Measurements from ENCODE around the gene PNMA6E.
A peak's percentile ranks its signal among the peaks of the same experiment; 100 is the strongest.

PNMA6E gene

DNA sequence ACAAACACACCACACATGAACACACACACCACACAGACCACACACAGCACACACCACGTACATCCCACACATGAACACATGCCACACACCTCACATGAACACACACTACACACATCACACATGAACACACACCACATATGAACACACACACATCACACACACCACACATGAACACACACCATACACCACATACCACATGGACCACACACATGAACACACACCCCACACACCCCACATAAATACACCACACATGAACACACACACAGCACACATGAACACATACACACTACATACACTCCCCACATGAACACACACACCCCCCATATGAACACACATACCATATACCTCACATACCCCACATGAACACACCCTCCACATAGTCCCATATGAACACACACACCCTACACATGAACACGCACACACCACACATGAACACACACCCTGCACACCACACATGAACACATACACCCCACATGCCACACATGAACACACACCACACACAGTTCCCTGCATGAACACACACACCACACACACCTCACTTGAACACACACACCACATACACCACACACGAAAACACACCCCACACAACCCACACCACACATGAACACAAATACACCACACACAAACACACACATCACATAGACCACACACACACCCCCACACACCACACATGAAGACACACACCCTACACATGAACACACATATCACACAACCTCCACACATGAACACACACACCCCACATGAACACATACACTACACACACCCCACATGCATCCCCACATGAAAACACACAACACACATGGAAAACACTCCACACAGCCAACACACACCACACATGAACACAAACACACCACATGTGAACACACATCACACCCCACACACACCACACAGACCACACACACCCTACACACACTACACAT lies 18.3 kb downstream of the PNMA6E start:
- DNase-seq: no peak

DNA sequence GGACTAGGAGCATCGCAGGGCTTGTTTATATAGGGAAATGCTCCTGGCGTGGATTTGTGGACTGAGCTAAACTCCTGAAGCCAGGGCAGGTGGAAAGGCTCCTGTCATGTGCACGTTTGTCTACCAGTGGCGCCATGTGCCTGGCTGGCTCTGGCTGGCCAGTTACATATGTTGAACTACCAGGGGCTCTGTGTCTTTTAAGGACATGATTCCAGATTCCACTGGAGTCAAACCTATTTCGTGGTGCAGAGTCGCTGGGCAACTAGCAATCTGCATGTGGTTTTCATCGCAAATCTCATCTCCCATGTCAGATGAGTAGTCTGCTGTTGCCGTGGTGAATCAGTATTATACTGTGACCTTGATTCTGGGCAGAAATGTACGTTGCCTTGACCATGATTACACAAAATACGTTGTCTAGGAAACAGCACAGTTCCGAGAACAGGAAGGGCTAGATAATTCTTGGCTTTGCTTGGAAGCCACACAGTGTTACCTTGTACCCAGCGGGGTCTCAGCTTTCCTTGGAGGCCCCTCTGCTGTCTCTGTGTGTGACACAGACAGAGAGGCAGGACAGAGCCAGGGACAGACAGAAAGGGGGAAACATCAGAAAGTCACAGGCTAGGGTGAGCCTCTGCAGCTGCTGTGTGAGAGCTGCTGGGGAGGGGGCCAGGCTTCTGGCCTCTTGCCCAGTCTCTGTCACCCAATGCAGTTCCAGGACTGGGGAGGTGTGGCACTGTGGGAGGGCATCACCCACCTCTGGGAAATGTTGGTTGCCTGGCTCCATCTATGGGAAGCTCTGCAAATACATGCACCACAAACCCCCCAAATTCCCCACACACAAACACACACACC lies 19.2 kb downstream of the PNMA6E start:
- DNase-seq: peak; percentile 33

DNA sequence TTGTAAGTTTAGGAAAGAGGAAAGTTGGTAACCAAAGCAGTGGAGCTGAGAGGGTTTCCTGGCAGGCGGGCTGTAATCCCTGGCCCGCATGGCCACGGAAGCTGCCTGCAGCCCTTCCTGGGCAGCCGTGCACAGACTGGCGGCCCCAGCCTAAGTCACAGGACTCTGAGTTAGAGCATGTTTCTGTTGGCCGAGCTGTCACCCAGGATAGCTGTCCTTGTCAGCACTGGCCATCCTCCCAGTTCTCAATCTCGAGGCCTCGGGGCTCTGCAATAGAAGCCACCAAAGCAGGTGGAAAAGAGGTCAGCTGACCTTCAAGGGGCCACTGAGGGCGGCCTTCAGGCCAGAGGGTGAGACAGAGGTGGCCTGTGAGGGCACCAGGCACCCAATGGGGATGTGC lies 20.5 kb downstream of the PNMA6E start:
- no peak for DNase-seq

DNA sequence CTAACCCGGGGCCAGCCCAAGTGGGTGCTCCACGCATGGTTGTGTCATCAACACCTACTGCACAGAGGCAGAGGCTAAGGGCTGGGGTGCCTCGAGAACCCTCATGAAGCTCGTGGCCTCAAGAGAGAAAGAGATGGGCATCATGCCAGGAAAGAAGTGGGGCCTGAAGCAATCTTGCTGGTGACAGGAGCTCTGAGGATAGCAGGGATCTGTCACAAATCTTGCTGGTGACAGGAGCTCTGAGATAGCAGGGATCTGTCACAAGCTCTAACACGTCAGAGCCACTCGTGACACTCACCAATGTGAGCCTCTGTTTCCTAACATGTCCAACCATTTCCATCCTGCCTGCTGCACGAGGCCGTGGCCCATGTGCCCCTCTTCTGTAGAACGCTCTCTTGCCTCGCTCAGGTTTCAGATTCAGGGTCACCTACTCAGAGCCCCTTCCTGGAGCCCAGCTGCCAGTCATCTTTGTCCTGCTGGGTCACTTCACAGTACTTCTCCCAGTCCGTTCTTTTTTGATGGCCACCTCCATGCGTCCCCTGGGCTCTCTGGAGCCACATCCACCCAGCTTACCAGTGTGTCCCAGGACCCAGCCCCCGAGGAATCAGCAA lies 21.1 kb downstream of the PNMA6E start:
- no peak for DNase-seq

DNA sequence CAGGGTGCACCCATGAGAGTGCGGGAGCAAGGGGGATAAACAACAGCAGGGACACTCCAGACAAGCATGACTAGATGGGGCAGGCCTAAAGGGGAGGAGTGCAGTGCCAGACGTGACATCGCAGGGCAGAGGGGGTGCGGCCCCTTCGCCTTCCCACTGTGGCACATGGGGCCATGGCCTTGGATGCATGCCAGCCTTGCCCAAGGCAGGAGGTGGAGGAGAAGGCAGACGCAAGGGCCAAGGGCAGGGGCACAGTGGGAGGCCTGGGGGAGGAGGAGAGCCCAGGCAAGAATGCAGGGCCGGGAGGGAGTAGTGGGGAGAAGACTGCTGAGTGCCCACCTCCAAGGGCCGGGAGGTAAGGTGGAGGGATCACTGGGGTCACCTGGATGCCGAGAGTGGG lies 21.6 kb downstream of the PNMA6E start:
- DNase-seq: no peak

DNA sequence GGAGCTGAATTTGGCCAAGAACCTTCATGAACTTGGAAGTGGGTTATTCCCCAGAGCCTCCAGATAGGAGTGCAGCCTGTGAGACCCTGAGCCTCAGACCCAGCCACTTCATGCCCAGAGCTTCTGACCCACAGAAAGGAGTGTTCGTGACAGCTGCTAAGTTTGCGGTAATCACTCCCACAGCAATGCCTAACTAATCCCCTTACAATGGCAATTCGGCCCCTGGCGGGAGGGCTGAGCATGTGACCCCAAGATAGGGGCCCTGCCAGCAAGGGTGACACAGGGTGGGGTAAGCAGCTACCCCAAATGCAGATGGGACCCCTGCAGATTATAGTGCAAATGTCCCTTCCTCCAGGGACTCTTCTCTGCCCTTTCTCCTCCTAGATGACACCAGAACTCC lies 22.5 kb downstream of the PNMA6E start:
- no peak for DNase-seq

DNA sequence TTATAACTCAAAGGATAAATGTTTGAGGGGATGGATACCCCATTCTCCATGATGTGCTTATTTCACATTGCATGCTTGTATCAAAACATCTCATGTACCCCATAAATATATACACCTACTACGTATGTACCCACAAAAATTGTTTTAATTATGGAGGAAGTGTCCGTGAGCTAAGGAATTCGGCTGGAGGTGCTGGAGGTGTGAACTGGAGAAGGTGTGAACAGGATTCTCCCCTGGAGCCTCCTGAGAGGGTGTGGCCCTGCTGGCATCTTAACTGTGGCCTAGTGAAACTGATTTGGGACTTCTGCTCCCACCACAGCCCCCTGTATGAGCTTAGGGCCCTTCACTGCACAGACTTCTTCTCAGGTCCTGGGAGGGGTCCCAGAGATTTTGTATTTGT lies 23.4 kb downstream of the PNMA6E start:
- DNase-seq: no peak

DNA sequence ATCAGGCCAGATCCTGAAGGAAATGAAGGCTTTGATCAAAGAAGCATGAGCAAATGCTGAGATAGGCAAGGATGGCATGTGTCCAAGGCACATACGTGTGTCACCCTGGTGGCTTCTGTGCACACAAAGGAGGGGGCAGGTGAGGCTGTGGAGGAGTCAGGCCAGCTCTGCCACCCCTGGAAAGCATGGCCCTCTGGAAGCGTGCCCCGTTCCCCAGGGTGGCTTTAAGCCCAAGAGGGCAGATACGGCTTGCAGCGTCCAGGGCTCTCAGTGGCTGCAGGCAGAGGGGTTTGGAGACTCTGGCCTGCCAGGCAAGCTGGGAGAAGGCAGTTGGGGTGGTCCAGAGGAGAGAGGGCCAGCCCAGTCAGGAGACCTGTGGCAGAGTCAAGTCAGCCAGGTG lies 25.6 kb downstream of the PNMA6E start:
- DNase-seq: no peak

DNA sequence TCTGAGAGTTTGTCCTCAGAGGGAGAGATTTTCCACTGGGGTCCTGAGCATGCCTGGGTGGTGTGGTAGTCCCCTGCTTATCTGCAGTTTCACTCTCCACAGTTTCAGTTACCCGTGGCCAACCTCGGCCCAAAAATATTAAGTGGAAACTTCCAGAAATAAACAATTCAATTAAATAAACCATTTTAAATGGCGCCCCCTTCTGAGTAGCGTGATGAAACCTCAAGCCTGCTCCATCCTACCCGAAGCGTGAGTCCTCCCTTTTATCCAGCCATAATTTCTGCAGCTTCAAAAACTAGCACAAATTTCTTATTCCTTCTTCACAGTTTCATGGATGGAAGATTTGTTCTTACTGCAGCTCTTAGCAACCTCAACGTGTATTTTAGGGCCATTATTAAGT lies 26.7 kb downstream of the PNMA6E start:
- no peak for DNase-seq

DNA sequence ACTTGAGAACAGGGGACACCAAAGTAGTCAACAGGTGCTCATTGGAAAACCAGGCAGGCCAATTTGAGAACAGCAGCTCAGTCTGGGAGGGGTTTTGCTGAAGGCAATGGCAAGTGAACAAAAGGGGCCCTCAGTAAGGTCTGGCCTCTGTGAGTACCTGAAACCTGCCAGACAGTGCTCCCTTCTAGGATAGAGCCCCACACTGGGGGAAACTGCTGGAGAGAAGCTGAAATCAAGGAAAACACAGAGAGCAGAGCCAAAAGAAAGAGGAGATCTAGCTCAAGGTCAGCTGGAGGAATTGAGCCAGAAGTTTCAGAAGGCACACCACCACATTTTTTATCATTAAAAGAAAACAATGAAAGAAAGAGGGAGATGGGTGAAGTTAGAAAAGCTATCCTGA lies 28.2 kb downstream of the PNMA6E start:
- no peak for DNase-seq

DNA sequence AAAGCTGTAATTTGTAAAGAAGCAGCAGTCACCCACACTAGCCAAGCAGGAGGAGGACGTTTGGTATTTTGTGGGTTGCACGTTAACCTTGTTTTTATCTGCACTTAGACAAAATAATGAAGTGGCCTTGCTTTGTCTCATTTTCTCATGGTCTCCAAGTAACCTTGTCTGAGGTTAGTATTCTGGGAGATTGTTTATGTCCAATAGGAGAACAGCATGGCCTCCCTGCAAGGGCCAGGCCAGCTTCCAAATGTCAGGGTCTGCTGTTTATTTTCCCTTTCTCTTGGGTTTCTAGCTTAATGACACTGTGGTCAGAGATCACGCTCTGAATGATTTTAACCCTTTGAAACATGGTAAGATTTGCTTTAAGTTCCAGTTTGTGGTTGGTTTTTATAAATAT lies 29.9 kb downstream of the PNMA6E start:
- no peak for DNase-seq

DNA sequence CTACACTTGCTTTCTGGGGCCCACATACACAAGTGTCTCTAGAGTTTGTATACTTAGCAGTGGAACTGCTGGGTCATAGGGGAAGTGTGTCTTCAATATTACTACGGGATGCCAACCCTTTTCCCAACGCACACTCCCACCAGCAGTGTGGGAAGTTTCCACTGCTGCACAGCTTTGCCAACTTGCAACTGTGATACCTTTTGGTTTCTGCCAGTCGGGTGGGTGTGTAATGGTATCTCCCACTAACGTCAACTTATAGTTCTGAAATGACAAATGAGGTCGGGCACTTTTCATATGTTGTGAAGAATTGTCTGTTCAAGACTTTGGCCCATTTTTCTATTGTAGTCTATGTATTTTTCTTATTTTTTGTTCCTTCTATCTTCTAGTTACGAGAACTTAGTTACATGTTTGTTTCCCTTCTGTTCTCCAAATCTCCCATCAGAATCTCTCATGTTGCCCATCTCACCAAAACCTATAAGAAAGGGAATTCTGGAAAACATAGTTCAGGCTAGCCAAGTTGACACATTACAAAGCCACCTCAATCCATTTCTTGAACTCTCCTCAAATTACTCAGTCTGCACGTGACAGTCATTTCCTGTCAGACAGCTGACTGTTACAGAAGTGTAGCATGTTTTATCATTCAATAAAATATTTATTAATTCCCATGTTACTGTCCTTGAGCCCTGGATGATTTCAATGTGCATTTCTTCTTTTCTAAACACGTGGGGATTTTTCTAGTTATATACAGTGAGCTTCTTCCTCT lies 30.7 kb downstream of the PNMA6E start:
- peak; percentile 28 for DNase-seq

DNA sequence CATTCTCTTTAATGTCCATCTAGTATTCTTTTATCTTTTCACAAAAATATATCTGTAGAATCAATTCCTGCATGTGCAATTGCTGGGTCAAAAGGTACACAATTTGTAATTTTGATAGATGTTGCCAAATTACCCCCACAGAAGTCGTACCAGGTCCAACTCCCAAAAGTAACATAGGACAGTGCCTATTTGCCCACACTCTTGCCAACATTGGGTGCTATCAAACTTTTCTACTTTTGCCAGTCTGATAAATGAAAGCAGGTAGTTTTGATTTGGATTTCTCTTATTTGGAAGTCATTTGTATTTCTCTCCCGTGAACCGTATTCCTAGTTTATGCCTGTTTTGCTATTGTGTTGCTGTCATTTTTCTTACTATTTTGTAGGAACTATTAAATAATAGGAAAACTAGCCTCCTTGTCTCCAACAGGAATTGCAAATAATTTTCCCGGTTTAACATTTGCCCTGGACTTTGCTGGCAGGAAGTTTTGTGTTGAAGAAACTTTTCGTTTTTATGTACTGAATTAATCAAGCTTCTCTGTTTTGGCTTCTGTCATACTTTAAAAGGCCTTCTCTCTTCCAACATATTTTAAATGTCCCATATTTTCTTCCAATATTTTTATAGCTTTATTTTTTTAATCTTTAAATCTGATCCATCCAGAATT lies 34.1 kb downstream of the PNMA6E start:
- no peak for DNase-seq

DNA sequence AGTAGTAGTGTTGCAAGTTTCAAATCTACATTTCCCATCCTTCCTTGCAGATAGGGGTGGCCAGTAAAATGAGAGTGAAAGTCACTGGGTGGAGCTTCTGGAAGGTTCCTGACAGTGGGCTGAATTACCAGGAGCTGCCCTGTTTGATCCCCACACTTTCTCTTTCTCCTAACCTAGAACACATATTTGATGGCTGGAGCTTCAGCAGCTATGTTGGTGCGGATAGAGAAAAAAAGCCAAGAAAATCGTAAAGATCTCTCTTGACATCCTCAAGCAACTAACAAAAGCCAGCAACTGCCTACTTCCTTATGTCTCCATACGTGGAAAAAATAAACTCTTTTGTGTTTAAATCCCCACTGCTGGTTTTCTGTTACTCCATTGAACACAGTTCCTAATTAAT lies 35.0 kb downstream of the PNMA6E start:
- no peak for DNase-seq

DNA sequence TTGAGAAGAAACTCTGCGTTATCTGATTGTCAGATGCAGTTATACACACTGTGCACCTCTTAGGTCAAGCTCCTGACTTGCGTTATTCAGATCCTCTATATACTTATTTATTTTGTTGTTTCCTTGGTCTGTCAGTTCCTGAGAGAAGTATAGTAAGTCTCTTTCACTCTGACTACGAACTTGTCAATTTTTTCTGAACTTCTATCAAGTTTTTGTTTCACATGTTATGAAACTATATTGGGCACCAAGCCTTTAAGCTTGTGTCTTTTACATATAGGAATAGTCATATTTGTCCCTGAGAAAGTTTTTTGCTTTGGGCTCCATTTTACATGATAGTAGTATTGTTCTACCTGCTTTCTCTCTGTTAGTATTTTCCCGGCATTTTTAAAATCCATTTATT lies 35.5 kb downstream of the PNMA6E start:
- peak; percentile 16 for DNase-seq

DNA sequence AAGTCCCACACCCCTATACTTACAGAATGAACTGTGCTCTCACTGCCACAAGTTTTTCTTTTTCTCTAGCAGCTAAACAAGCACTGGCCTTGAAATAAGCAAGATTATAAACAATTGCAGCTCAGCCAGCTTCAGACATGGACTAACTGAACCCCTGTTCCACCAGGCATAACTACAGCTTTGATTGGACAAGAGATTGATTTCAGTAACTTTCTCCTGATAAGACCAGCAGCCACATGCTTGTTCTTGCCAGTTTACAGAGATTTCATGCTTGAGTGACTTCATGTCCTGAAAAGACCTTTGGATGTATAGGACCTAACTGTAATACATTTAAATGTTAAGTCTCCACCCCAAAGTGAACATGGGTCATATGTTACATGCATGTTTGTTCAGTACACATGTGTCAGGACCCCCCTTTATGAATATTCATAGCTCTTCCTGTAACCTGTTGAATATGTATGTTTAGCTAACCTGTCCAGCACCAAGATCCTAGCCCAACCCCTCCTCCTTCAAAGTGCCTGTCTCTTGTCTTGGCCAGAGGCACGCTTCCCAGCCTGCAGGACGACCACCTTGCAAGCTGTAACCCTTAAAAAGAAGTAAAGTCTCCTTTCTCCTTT lies 39.3 kb downstream of the PNMA6E start:
- DNase-seq: no peak

DNA sequence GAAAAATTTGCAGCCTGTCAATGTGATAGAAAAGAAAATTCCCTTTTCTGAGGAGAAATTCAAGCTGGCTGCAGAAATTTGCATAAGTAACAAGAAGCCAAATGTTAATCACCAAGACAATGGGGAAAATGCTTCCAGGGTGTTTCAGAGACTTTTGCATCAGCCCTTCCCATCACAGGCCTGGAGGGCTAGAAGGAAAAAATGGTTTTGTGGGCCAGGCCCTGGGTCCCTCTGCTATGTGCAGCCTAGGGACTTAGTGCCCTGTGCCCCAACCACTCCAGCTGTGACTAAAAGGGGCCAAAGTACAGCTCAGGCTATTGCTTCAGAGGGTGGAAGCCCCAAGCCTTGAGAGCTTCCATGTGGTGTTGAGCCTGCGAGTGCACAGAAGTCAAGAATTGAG lies 43.3 kb downstream of the PNMA6E start:
- no peak for DNase-seq

DNA sequence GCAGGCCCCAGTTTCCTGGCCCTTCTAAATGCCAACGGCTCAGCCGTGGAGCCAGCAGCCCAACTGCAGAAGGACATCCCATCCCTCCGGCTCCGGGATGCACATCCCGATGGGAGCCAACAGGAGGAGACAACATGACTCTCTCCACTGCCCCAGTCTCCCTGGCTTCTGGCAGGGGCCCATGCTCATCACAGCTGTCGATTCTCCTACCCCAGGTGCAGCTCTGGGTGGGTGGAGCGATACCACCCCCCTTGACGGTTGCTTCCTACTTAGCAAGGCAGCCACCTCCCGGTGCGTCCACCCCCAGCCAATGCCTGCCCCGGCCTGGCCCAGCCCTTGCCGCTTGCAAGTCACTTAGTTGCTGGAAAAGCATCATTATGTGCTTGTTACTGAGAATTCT lies 47.7 kb downstream of the PNMA6E start:
- no peak for DNase-seq

DNA sequence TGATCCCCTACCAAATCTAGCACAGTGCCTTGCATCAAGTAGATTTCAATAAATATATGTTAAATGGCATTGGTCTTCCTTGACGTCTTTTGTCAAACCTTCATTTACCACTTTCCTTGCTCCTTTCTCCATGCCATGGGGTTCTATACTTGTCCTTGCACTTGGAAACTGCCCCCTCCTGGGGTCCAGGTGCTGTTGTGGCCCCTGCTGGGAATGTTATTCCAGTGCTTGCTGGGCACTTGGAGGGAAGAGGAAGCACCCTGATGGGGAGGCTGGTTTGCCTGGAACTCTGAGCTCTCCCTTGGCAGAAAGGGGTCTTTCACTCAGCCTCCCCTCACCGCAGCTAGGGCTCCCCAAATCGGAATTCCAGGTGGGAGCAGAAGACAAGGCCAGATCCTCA lies 48.3 kb downstream of the PNMA6E start:
- no peak for DNase-seq

DNA sequence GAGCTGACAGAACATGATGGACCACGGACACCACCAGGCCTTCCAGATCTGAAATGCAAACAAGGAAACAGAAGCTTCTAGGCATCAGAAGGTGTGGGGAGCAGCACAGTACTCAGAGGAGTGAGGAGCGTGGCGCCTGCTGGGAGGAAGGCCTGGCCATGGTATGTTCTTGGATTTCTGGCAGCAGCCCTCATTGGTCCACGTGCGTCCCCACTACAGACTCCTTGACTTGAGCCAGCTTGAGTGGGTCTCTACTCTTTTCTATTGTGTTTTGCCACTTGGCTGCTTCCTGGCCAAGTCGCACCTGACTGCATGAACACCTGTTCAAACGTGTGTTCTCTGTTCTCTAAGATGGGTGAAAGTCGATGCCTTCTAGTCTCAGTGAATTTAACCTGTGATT lies 49.2 kb downstream of the PNMA6E start:
- no peak for DNase-seq

DNA sequence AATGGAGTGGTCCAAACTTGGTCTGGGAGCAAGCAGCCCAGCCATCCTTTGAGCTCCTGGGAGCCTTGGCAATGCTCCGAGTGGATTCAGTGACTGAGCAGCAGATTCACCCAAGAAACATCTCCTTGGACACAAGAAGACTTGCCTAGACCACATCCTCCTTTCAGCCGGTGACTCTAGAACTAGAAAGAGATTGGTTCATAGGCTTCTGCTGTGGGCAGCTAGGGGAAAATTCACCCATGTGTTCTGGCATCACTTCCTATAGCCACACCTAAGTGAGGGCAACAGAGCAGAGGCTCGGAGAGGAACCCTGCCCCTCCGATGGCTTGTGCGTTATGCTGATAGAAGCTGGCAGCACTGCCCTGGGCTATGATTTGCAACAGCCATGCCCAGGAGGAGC lies 51.2 kb downstream of the PNMA6E start:
- no peak for DNase-seq

DNA sequence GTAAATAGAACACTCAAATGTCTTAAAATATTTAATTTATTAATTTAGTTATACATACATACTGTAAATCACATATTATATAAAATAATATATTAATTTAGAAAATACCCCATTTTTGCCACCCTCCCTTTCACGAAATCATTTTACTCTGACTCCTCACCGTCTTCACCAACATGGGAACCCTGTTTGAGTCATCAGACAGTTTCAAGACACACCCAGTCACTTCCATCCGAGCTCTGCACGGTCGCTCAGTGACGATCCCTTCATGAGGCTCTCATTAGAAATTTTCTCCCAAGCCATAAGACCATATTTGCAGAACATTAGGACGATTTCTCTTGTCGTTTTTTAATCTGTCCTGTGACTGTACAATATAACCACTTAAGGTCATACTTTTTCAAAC lies 52.7 kb downstream of the PNMA6E start:
- peak; percentile 19 for DNase-seq
